Parathyroid adenoma (tissue), 2 donors: ENCODE results near the gene SBNO2.
"Not testable (repeated sequence)": the region's sequence is repeated elsewhere in the genome, so short reads cannot be mapped to it uniquely, and the experiment has no call there.

Experiments used
- H2AFZ ChIP-seq: fragments of 300-600 bp; sonication (generic); one replicate; pipeline ENCODE4 v1.7.0; 2017; ENCODE audit warnings: antibody characterized with exemption, mild to moderate bottlenecking
- H3K27ac ChIP-seq: fragments of 300-600 bp; sonication (generic); one replicate; pipeline ENCODE4 v1.7.0; 2017
- H3K27me3 ChIP-seq: fragments of 300-600 bp; sonication (generic); one replicate; pipeline ENCODE4 v1.7.0; 2017; ENCODE audit warnings: low read length; ENCODE audit not compliant: control insufficient read depth, insufficient read depth
- H3K36me3 ChIP-seq: fragments of 300-600 bp; sonication (generic); one replicate; pipeline ENCODE4 v1.7.0; 2017; ENCODE audit warnings: low read length; ENCODE audit not compliant: control insufficient read depth, insufficient read depth
- H3K4me1 ChIP-seq: fragments of 300-600 bp; sonication (generic); one replicate; pipeline ENCODE4 v1.7.0; 2017; ENCODE audit warnings: control low read depth
- H3K4me2 ChIP-seq: fragments of 300-600 bp; sonication (generic); one replicate; pipeline ENCODE4 v1.7.0; 2017; ENCODE audit warnings: low read length
- H3K4me3 ChIP-seq: fragments of 300-600 bp; sonication (generic); one replicate; pipeline ENCODE4 v1.7.0; 2017; ENCODE audit warnings: low read depth, low read length
- H3K79me2 ChIP-seq: fragments of 300-600 bp; sonication (generic); one replicate; pipeline ENCODE4 v1.7.0; 2017; ENCODE audit warnings: control low read depth
- H3K9ac ChIP-seq: fragments of 300-600 bp; sonication (generic); one replicate; pipeline ENCODE4 v1.7.0; 2017; ENCODE audit warnings: mild to moderate bottlenecking
- H3K9me3 ChIP-seq: fragments of 300-600 bp; sonication (generic); one replicate; pipeline ENCODE4 v1.7.0; 2017; ENCODE audit warnings: low read length; ENCODE audit not compliant: control insufficient read depth
- TF ChIP-seq, protein P1 (sequence below): fragments of 300-600 bp; sonication (generic); IDR thresholded peaks from one replicate; pipeline ENCODE4 v1.7.0; 2017; ENCODE audit warnings: antibody characterized with exemption, mild to moderate bottlenecking
- donor health status: primary hyperparathyroidism.

SBNO2 gene

GRCh38 chr19:1116726-1117581, 57.1 kb downstream of the SBNO2 start:
- no peaks in the 10 kb centered on the region for H3K36me3 ChIP-seq
- no peak overlapping the region for H3K9ac ChIP-seq
- no peak overlapping the region for H3K4me3 ChIP-seq
- H3K27me3 ChIP-seq, result no peaks in the 10 kb centered on the region
- H2AFZ ChIP-seq, result no peak overlapping the region
- H3K4me2 ChIP-seq, result no peak overlapping the region
- H3K9me3 ChIP-seq, result no peaks in the 10 kb centered on the region
- TF ChIP-seq, protein P1, sequence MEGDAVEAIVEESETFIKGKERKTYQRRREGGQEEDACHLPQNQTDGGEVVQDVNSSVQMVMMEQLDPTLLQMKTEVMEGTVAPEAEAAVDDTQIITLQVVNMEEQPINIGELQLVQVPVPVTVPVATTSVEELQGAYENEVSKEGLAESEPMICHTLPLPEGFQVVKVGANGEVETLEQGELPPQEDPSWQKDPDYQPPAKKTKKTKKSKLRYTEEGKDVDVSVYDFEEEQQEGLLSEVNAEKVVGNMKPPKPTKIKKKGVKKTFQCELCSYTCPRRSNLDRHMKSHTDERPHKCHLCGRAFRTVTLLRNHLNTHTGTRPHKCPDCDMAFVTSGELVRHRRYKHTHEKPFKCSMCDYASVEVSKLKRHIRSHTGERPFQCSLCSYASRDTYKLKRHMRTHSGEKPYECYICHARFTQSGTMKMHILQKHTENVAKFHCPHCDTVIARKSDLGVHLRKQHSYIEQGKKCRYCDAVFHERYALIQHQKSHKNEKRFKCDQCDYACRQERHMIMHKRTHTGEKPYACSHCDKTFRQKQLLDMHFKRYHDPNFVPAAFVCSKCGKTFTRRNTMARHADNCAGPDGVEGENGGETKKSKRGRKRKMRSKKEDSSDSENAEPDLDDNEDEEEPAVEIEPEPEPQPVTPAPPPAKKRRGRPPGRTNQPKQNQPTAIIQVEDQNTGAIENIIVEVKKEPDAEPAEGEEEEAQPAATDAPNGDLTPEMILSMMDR, result no peak
- no peak overlapping the region for H3K27ac ChIP-seq
- peaks cover 4% of the 10 kb centered on the region for H3K4me1 ChIP-seq
- no peaks in the 10 kb centered on the region for H3K79me2 ChIP-seq

DNA sequence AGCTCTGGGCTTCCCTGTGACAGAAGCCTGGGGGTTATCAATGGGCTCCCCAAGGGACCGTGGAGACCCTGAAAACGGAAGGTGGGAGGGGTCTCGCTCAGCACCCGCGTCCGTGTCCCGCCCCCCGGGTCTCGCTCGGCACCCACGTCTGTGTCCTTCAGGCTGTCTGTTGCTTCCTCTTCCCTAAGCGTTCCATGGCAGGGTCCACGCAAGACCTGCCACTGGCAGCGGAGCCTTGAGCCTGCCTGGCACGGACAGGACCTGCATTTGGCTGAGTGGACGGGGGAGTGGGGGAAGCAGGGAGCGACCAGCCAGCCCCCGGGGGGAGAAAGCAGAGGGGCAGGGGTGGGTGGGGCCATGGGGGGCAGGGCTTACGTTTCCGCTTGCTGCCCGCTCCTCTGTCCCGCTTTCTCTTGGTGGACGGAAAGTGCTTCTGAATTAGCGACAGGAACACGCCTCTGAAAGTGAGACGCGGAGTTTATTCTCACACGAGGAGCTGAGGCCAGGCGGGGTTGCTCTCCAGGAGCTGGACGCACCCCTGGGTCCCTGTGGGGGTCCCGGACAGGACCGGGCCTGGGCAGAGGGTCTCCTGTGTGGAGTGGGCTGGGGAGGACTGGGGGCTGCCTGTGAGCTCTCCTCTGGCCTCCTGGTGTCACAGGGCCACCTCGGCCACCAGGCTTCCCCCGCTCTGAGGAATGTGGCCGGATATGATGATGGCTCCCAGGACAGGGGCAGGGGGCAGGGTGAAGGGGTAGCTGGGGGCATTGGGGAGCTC, 58.2 kb downstream of the SBNO2 start:
- Histone ChIP-seq H3K9ac (no peak overlapping the region), H3K4me1 (peaks cover 4% of the 10 kb centered on the region), H3K4me3 (no peak overlapping the region), H3K9me3 (no peaks in the 10 kb centered on the region), H2AFZ (no peak overlapping the region), H3K27ac (no peak overlapping the region), H3K79me2 (no peaks in the 10 kb centered on the region), H3K27me3 (no peaks in the 10 kb centered on the region), H3K36me3 (no peaks in the 10 kb centered on the region), H3K4me2 (no peak overlapping the region)
- TF ChIP-seq, protein P1, result no peak

GRCh38 chr19:1114728-1115127, 59.3 kb downstream of the SBNO2 start:
- not testable (repeated sequence) for H3K9me3 ChIP-seq, H3K9ac ChIP-seq, H2AFZ ChIP-seq, H3K27me3 ChIP-seq, H3K4me1 ChIP-seq, H3K4me2 ChIP-seq, H3K36me3 ChIP-seq, H3K79me2 ChIP-seq, H3K27ac ChIP-seq, H3K4me3 ChIP-seq

- H3K9me3 ChIP-seq, result no peaks in the 10 kb centered on the region
- no peaks in the 10 kb centered on the region for H3K36me3 ChIP-seq
- H3K9ac ChIP-seq, result no peak overlapping the region
- H3K27ac ChIP-seq, result no peak overlapping the region
- peaks cover 4% of the 10 kb centered on the region for H3K4me1 ChIP-seq
- H2AFZ ChIP-seq, result no peak overlapping the region
- no peak overlapping the region for H3K4me2 ChIP-seq
- H3K27me3 ChIP-seq, result no peaks in the 10 kb centered on the region
- H3K79me2 ChIP-seq, result no peaks in the 10 kb centered on the region
- H3K4me3 ChIP-seq, result no peak overlapping the region
- TF ChIP-seq, protein P1, result no peak
Measured at GRCh38 chr19:1113986-1114483, 60.0 kb downstream of the SBNO2 start.
